IMR-90 (cell line): Measurements from ENCODE around the gene PTGER2. TPM values are rescaled to one million over a fixed set of nuclear protein-coding genes. Genes with fewer than 3 reads are reported as not detected.
A peak's percentile ranks its signal among the peaks of the same experiment; 100 is the strongest.

ENCODE experiments used
- ATAC-seq: fragments of 200-7000 bp; cut with Tn5 transposase; 2 replicates; pipeline ENCODE4 v1.9.1; 2020; ENCODE audit warnings: low read depth, mild to moderate bottlenecking, moderate library complexity
- BruUV-seq: library from RNA; stranded (reverse); fragments of 400-500 nt; replicated peaks from 2 replicates; lab custom pipeline; 2021; lab: Mats Ljungman, UMichigan
- CTCF ChIA-PET: fragments of 300-600 bp; formaldehyde crosslinking; extraction: SDS; loops from one replicate; lab custom pipeline; 2021; ENCODE audit warnings: antibody characterized with exemption; lab: Yijun Ruan, JAX
- POLR2A ChIA-PET: fragments of 300-600 bp; sonication (Branson Sonifier 250); formaldehyde crosslinking; loops from one replicate; lab custom pipeline; 2022; ENCODE audit warnings: antibody characterized with exemption; ENCODE audit not compliant: unreplicated experiment; lab: Charles Lee
- DNase-seq: peaks from one replicate; pipeline ENCODE4 v3.0.0; 2013
- H2AFZ ChIP-seq: replicated peaks from 2 replicates; pipeline ENCODE3; 2013; ENCODE audit warnings: low read length, mild to moderate bottlenecking; ENCODE audit not compliant: poor library complexity
- H2AK5ac ChIP-seq: 2 replicates; pipeline ENCODE4 v1.6.1; 2013; ENCODE audit warnings: low read depth, low read length, inconsistent platforms
- H2AK9ac ChIP-seq: replicated peaks from 2 replicates; pipeline ENCODE3; 2013; ENCODE audit warnings: mild to moderate bottlenecking, low read depth, low read length, moderate library complexity; ENCODE audit not compliant: poor library complexity
- H2BK120ac ChIP-seq: 2 replicates; pipeline ENCODE4 v1.6.1; 2013; ENCODE audit warnings: low read depth, low read length, inconsistent platforms
- H2BK15ac ChIP-seq: 3 replicates; pipeline ENCODE4 v1.6.1; 2013; ENCODE audit warnings: low read depth, low read length, inconsistent platforms
- H2BK20ac ChIP-seq: 2 replicates; pipeline ENCODE4 v1.6.1; 2013; ENCODE audit warnings: low read depth, mild to moderate bottlenecking, inconsistent platforms, low read length, moderate library complexity
- H2BK5ac ChIP-seq: 2 replicates; pipeline ENCODE4 v1.6.1; 2013; ENCODE audit warnings: mild to moderate bottlenecking, low read depth, low read length, inconsistent platforms; ENCODE audit not compliant: poor library complexity, severe bottlenecking
- H3K14ac ChIP-seq: replicated peaks from 2 replicates; pipeline ENCODE4 v1.6.1; 2013; ENCODE audit warnings: low read depth, low read length, inconsistent platforms
- H3K18ac ChIP-seq: 2 replicates; pipeline ENCODE4 v1.6.1; 2013; ENCODE audit warnings: low read depth, low read length, control low read depth
- H3K23ac ChIP-seq: 2 replicates; pipeline ENCODE4 v1.6.1; 2013; ENCODE audit warnings: low read depth, low read length, inconsistent platforms
- H3K27ac ChIP-seq: 2 replicates; pipeline ENCODE4 v1.5.1; 2013; ENCODE audit warnings: mild to moderate bottlenecking, control low read depth, low read length; ENCODE audit not compliant: insufficient read depth
- H3K27me3 ChIP-seq: 2 replicates; pipeline ENCODE4 v1.6.1; 2013; ENCODE audit warnings: low read length; ENCODE audit not compliant: control insufficient read depth, insufficient read depth
- H3K36me3 ChIP-seq: 2 replicates; pipeline ENCODE4 v1.6.1; 2013; ENCODE audit warnings: low read length, mixed read lengths; ENCODE audit not compliant: control insufficient read depth, insufficient read depth
- H3K4ac ChIP-seq: 2 replicates; pipeline ENCODE4 v1.6.1; 2013; ENCODE audit warnings: low read depth, low read length, inconsistent platforms
- H3K4me1 ChIP-seq: 2 replicates; pipeline ENCODE4 v1.6.1; 2013; ENCODE audit warnings: low read length, mixed read lengths; ENCODE audit not compliant: control insufficient read depth, insufficient read depth
- H3K4me2 ChIP-seq: 2 replicates; pipeline ENCODE4 v1.6.1; 2013; ENCODE audit warnings: low read depth, mild to moderate bottlenecking, control low read depth, low read length, moderate library complexity
- H3K4me3 ChIP-seq: 2 replicates; pipeline ENCODE4 v1.5.1; 2013; ENCODE audit warnings: low read depth, mild to moderate bottlenecking, control low read depth, low read length, moderate library complexity; ENCODE audit not compliant: insufficient read depth
- H3K56ac ChIP-seq: 2 replicates; pipeline ENCODE4 v1.6.1; 2013; ENCODE audit warnings: low read length, inconsistent platforms; ENCODE audit not compliant: insufficient read depth; ENCODE audit errors: extremely low read depth
- H3K79me1 ChIP-seq, 2 experiments: 2 replicates each; pipeline ENCODE4 v1.6.1; 2013; ENCODE audit warnings: low read length in 2 of 2, inconsistent platforms in 1 of 2, low read depth in 1 of 2
- H3K9ac ChIP-seq: 2 replicates; pipeline ENCODE4 v1.6.1; 2013; ENCODE audit warnings: low read depth, low read length, control low read depth
- H3K9me1 ChIP-seq: 2 replicates; pipeline ENCODE4 v1.6.1; 2013; ENCODE audit warnings: low read length, inconsistent platforms; ENCODE audit not compliant: insufficient read depth
- H3K9me3 ChIP-seq: 2 replicates; pipeline ENCODE4 v1.6.1; 2013; ENCODE audit warnings: low read length; ENCODE audit not compliant: control insufficient read depth, insufficient read depth
- H4K20me1 ChIP-seq: 2 replicates; pipeline ENCODE4 v1.6.1; 2013; ENCODE audit warnings: low read length, inconsistent platforms; ENCODE audit not compliant: insufficient read depth
- H4K5ac ChIP-seq: 2 replicates; pipeline ENCODE4 v1.6.1; 2013; ENCODE audit warnings: mild to moderate bottlenecking, low read depth, low read length, control low read depth
- H4K8ac ChIP-seq, 2 experiments: 2 replicates each; pipeline ENCODE4 v1.6.1; 2013; ENCODE audit warnings: low read depth in 2 of 2, low read length in 2 of 2, control low read depth in 1 of 2, inconsistent platforms in 1 of 2
- H4K91ac ChIP-seq: 2 replicates; pipeline ENCODE4 v1.6.1; 2013; ENCODE audit warnings: low read depth, low read length, inconsistent platforms; ENCODE audit not compliant: insufficient read depth
- FOS ChIP-seq: fragments of 150-350 bp; IDR thresholded peaks from 2 replicates; pipeline ENCODE4 v1.6.1; 2016; ENCODE audit warnings: low read depth, low read length
- MXI1 ChIP-seq: IDR thresholded peaks from 2 replicates; pipeline ENCODE4 v1.6.1; 2012; ENCODE audit warnings: low read depth, mild to moderate bottlenecking, low read length, moderate library complexity, borderline replicate concordance
- WGBS, 2 experiments: methylation state at CpG; one replicate each; pipeline versions ENCODE4 v1.1.5 to v1.1.7; 2013; ENCODE audit warnings: missing lambda C conversion rate in 2 of 2; ENCODE audit not compliant: insufficient read length in 1 of 2; ENCODE audit errors: extremely low coverage in 2 of 2; 5-methylcytosine and 5-hydroxymethylcytosine counted together
- dilution Hi-C: fragments of 300-500 bp; cut with HindIII; formaldehyde crosslinking; loops from one replicate; pipeline ENCODE4 v1.14.3; 2018; ENCODE audit warnings: low sequenced_read_pairs; ENCODE audit not compliant: unreplicated experiment
- in situ Hi-C: fragments of 300-500 bp; cut with MboI; formaldehyde crosslinking; loops from 3 replicates; pipeline ENCODE4 v1.14.3; 2019; ENCODE audit warnings: low sequenced_read_pairs, inconsistent platforms, mixed read lengths
- intact Hi-C: fragments of 100-400 bp; cut with micrococcal nuclease; formaldehyde crosslinking; loops from 2 replicates; pipeline ENCODE4 v1.10.0; 2022
- polyA plus RNA-seq, 3 experiments: library from polyadenylated mRNA; depleted of rRNA; stranded (reverse); fragments of >200 nt; gene quantifications; 2 replicates each; pipeline ENCODE4 v1.2.3, GENCODE V29; 2012; ENCODE audit warnings: low replicate concordance in 1 of 3
- total RNA-seq: library from RNA; depleted of rRNA; stranded (reverse); fragments of >200 nt; gene quantifications from 2 replicates; pipeline ENCODE4 v1.2.3, GENCODE V29; 2012

The PTGER2 gene
- total and polyA plus RNA-seq, 2 of the 4 experiments (the other 2 are of a cell fraction) = 24.7 to 58.5 TPM

- H3K9ac ChIP-seq = peak overlapping the region; percentile 63
- POLR2A ChIA-PET = no interaction called here
- ATAC-seq = no peak
- peaks cover 11 to 80% of the 10 kb centered on the region in 2 experiments for H3K79me1 ChIP-seq
- BruUV-seq = no TSS peak
- peak overlapping the region; percentile 86 for H2BK120ac ChIP-seq
- H2AFZ ChIP-seq = no peak overlapping the region
- H3K36me3 ChIP-seq = peaks cover 17% of the 10 kb centered on the region
- H3K56ac ChIP-seq = peak overlapping the region; percentile 27; the same call in 1 of the 2 replicates
- peak overlapping the region; percentile 67 for H4K5ac ChIP-seq
- peaks cover 7% of the 10 kb centered on the region for H3K4me1 ChIP-seq
- peak overlapping the region; percentile 82 for H3K14ac ChIP-seq
- DNase-seq = peak; percentile 29
- peak overlapping the region; percentile 51; the same call in 1 of the 2 replicates for H2BK20ac ChIP-seq
- H3K23ac ChIP-seq = peak overlapping the region; percentile 86
- no peaks in the 10 kb centered on the region for H3K27me3 ChIP-seq
- H2AK9ac ChIP-seq = no peak overlapping the region
- peak overlapping the region; percentile 51 for H3K4me3 ChIP-seq
- H2BK15ac ChIP-seq = peak overlapping the region; percentile 68; the same call in 1 of the 3 replicates
- H3K4me2 ChIP-seq = peak overlapping the region; percentile 98
- in situ Hi-C loops = loop anchor here (25.0 kb wide), 1 partner anchor 368 kb away; the partner anchor contains the start of gene ERO1A
- H3K18ac ChIP-seq = peak overlapping the region; percentile 96
- WGBS, 2 experiments = no CpG with 5 or more reads among the region's 5 CpGs
- H3K4ac ChIP-seq = peak overlapping the region; percentile 79
- intact Hi-C loops = loop anchor here (5.0 kb wide), 3 partner anchors 83 to 233 kb away; partner anchors contain the start of genes GPR137C and TXNDC16
- no peak for TF ChIP-seq FOS
- TF ChIP-seq MXI1 = peak; percentile 32; the same call in 1 of the 2 replicates
- peak overlapping the region; percentile 11 to 60; a peak in 3 of 4 replicates for H4K8ac ChIP-seq
- peak overlapping the region; percentile 84 for H2BK5ac ChIP-seq
- H4K91ac ChIP-seq = peak overlapping the region; percentile 79
- peaks cover 3% of the 10 kb centered on the region; the same call in 1 of the 2 replicates for H3K9me3 ChIP-seq
- dilution Hi-C loops = no loop called here
- CTCF ChIA-PET = interaction anchor here (0.6 to 1.6 kb wide), 2 partner anchors 8 to 35 kb away, joined by 3 read pairs; no protein-coding TSS in a partner anchor
- peaks cover 8% of the 10 kb centered on the region for H4K20me1 ChIP-seq
- H3K27ac ChIP-seq = peak overlapping the region; percentile 84; the same call in 1 of the 2 replicates
- H2AK5ac ChIP-seq = 0 out of 2 replicates have a peak overlapping the region, but pooled peaks have one; percentile 23
- peaks cover 11% of the 10 kb centered on the region for H3K9me1 ChIP-seq
These were observed 4.9 kb downstream of the PTGER2 start for GRCh38 chr14:52318826-52319645.
